WTC11 (cell line): ENCODE results near the gene SOX5. TPM values are rescaled to one million over a fixed set of nuclear protein-coding genes. Genes with fewer than 3 reads are reported as not detected.

ENCODE experiments used
- ATAC-seq: fragments of 200-7000 bp; cut with Tn5 transposase; 2 replicates; pipeline ENCODE4 v1.10.0; 2021; ENCODE audit warnings: mild to moderate bottlenecking, moderate library complexity
- CTCF ChIA-PET: fragments of 300-600 bp; sonication (Branson Sonifier 250); formaldehyde crosslinking; loops from one replicate; lab custom pipeline; 2021; ENCODE audit warnings: antibody characterized with exemption; lab: Charles Lee
- POLR2A ChIA-PET: fragments of 350-600 bp; sonication (Branson Sonifier 250); formaldehyde crosslinking; loops from one replicate; lab custom pipeline; 2021; ENCODE audit warnings: antibody characterized with exemption; lab: Charles Lee
- DNase-seq: peaks from one replicate; pipeline ENCODE4 v3.0.0; 2021; ENCODE audit warnings: low spot score
- H3K27ac Mint-ChIP-seq: 2 replicates; pipeline ENCODE4 v1.8.0; 2021; ENCODE audit warnings: mixed read lengths
- H3K27me3 Mint-ChIP-seq: 2 replicates; pipeline ENCODE4 v1.8.0; 2021; ENCODE audit warnings: low read depth, mild to moderate bottlenecking, moderate library complexity, mixed read lengths
- H3K36me3 Mint-ChIP-seq: 2 replicates; pipeline ENCODE4 v1.8.0; 2021; ENCODE audit warnings: mixed read lengths
- H3K4me1 Mint-ChIP-seq: 2 replicates; pipeline ENCODE4 v1.8.0; 2022; ENCODE audit warnings: mixed read lengths
- H3K4me3 Mint-ChIP-seq: 2 replicates; pipeline ENCODE4 v1.8.0; 2021; ENCODE audit warnings: mild to moderate bottlenecking, moderate library complexity, mixed read lengths
- H3K9me3 Mint-ChIP-seq: 2 replicates; pipeline ENCODE4 v1.8.0; 2021; ENCODE audit warnings: mixed read lengths
- AR ChIP-seq: fragments of 250-450 bp; sonication (Bioruptor Pico); IDR thresholded peaks from 2 replicates; pipeline ENCODE4 v1.9.0; 2021; ENCODE audit warnings: mild to moderate bottlenecking
- ARID4B ChIP-seq: sonication (generic); formaldehyde crosslinking; IDR thresholded peaks from 2 replicates; pipeline ENCODE4 v1.8.0; 2023; ENCODE audit warnings: missing genetic modification reagents, mild to moderate bottlenecking, borderline replicate concordance
- CREM ChIP-seq: sonication (generic); formaldehyde crosslinking; IDR thresholded peaks from 2 replicates; pipeline ENCODE4 v1.8.1; 2022; ENCODE audit warnings: mild to moderate bottlenecking, missing genetic modification reagents, moderate library complexity
- ELF4 ChIP-seq: sonication (generic); formaldehyde crosslinking; IDR thresholded peaks from 2 replicates; pipeline ENCODE4 v1.8.1; 2022; ENCODE audit warnings: low read depth, mild to moderate bottlenecking, moderate library complexity, missing genetic modification reagents
- ERG ChIP-seq: fragments of 250-450 bp; sonication (Bioruptor Pico); IDR thresholded peaks from 2 replicates; pipeline ENCODE4 v1.8.0; 2021; ENCODE audit warnings: mild to moderate bottlenecking
- FOXK1 ChIP-seq: sonication (generic); formaldehyde crosslinking; IDR thresholded peaks from 2 replicates; pipeline ENCODE4 v1.8.0; 2022; ENCODE audit warnings: mild to moderate bottlenecking, moderate library complexity, missing genetic modification reagents
- IRF1 ChIP-seq: sonication (generic); formaldehyde crosslinking; IDR thresholded peaks from 2 replicates; pipeline ENCODE4 v1.8.0; 2023; ENCODE audit warnings: missing genetic modification reagents
- MAX ChIP-seq: sonication (generic); formaldehyde crosslinking; IDR thresholded peaks from 2 replicates; pipeline ENCODE4 v1.8.0; 2022; ENCODE audit warnings: mild to moderate bottlenecking, missing genetic modification reagents
- NFYB ChIP-seq: sonication (generic); formaldehyde crosslinking; conservative IDR thresholded peaks from 2 replicates; pipeline ENCODE4 v1.8.0; 2022; ENCODE audit warnings: low read depth, missing genetic modification reagents
- NR1H2 ChIP-seq: sonication (generic); formaldehyde crosslinking; IDR thresholded peaks from 2 replicates; pipeline ENCODE4 v1.9.0; 2021; ENCODE audit warnings: mild to moderate bottlenecking, moderate library complexity, missing genetic modification reagents
- PREB ChIP-seq: sonication (generic); formaldehyde crosslinking; IDR thresholded peaks from 2 replicates; pipeline ENCODE4 v1.8.1; 2022; ENCODE audit warnings: mild to moderate bottlenecking, missing genetic modification reagents, moderate library complexity, borderline replicate concordance
- SMAD3 ChIP-seq: sonication (generic); formaldehyde crosslinking; IDR thresholded peaks from 2 replicates; pipeline ENCODE4 v1.8.0; 2022; ENCODE audit warnings: missing genetic modification reagents, mild to moderate bottlenecking, borderline replicate concordance
- SP1 ChIP-seq: sonication (generic); formaldehyde crosslinking; conservative IDR thresholded peaks from 2 replicates; pipeline ENCODE4 v1.8.1; 2022; ENCODE audit warnings: missing genetic modification reagents
- USF1 ChIP-seq: sonication (generic); formaldehyde crosslinking; IDR thresholded peaks from 2 replicates; pipeline ENCODE4 v1.8.0; 2022; ENCODE audit warnings: mild to moderate bottlenecking, missing genetic modification reagents
- USF2 ChIP-seq: sonication (generic); formaldehyde crosslinking; IDR thresholded peaks from 2 replicates; pipeline ENCODE4 v1.8.1; 2023; ENCODE audit warnings: mild to moderate bottlenecking, missing genetic modification reagents, moderate library complexity
- ZNF232 ChIP-seq: sonication (generic); formaldehyde crosslinking; IDR thresholded peaks from 2 replicates; pipeline ENCODE4 v1.8.0; 2022; ENCODE audit warnings: mild to moderate bottlenecking, missing genetic modification reagents
- ZNF396 ChIP-seq: fragments of 250-450 bp; sonication (Bioruptor Pico); IDR thresholded peaks from 2 replicates; pipeline ENCODE4 v1.8.0; 2021; ENCODE audit warnings: mild to moderate bottlenecking, moderate library complexity, borderline replicate concordance
- ZNF425 ChIP-seq: fragments of 250-450 bp; sonication (Bioruptor Pico); conservative IDR thresholded peaks from 2 replicates; pipeline ENCODE4 v1.9.0; 2021; ENCODE audit warnings: mild to moderate bottlenecking
- ZNF512 ChIP-seq: sonication (generic); formaldehyde crosslinking; IDR thresholded peaks from 2 replicates; pipeline ENCODE4 v1.8.1; 2022; ENCODE audit warnings: missing genetic modification reagents, borderline replicate concordance
- ZNF671 ChIP-seq: fragments of 250-450 bp; sonication (Bioruptor Pico); IDR thresholded peaks from 2 replicates; pipeline ENCODE4 v1.8.0; 2021; ENCODE audit warnings: mild to moderate bottlenecking
- total RNA-seq: library from RNA; stranded (reverse); gene quantifications from 3 replicates; pipeline ENCODE4 v1.2.3, GENCODE V29; 2021

SOX5 gene
- total RNA-seq, 1 experiment from 2014 or later, result 2.3 TPM

GRCh38 chr12:23803540-23803939, 145.9 kb downstream of the SOX5 start:
- DNase-seq (no peak), ATAC-seq (no peak)
- POLR2A ChIA-PET, result no interaction called here
- Mint-ChIP-seq H3K4me3 (no peak overlapping the region), H3K4me1 (peaks cover 2% of the 10 kb centered on the region; the same call in 1 of the 2 replicates), H3K9me3 (no peaks in the 10 kb centered on the region), H3K27me3 (no peaks in the 10 kb centered on the region), H3K36me3 (no peaks in the 10 kb centered on the region), H3K27ac (no peak overlapping the region)
- CTCF ChIA-PET, result no interaction called here
- TF ChIP-seq ARID4B (CRISPR knock-in tag) (no peak), ELF4 (no peak), NR1H2 (no peak), FOXK1 (CRISPR knock-in tag) (no peak), CREM (no peak), ZNF671 (CRISPR knock-in tag) (no peak), ZNF396 (no peak), SMAD3 (no peak), ZNF425 (no peak), ZNF232 (CRISPR knock-in tag) (no peak), ZNF512 (CRISPR knock-in tag) (no peak), USF2 (no peak)
- TF ChIP-seq, all 79 proteins: peak for 0

- H3K9me3 Mint-ChIP-seq, result no peaks in the 10 kb centered on the region
- H3K4me3 Mint-ChIP-seq, result no peak overlapping the region
- DNase-seq (no peak), ATAC-seq (no peak)
- H3K4me1 Mint-ChIP-seq, result no peaks in the 10 kb centered on the region; the same call in 1 of the 2 replicates
- no peaks in the 10 kb centered on the region for H3K36me3 Mint-ChIP-seq
- H3K27ac Mint-ChIP-seq, result no peak overlapping the region
- no peaks in the 10 kb centered on the region for H3K27me3 Mint-ChIP-seq
- ChIA-PET POLR2A (no interaction called here), CTCF (no interaction called here)
- no peak for TF ChIP-seq IRF1 (CRISPR knock-in tag)
- no peak for TF ChIP-seq MAX (CRISPR knock-in tag)
- no peak for TF ChIP-seq PREB (CRISPR knock-in tag)
- TF ChIP-seq AR (CRISPR knock-in tag), result no peak
- no peak for TF ChIP-seq ERG (CRISPR knock-in tag)
- TF ChIP-seq USF1 (CRISPR knock-in tag), result no peak
- TF ChIP-seq ELF4, result no peak
- no peak for TF ChIP-seq SP1 (CRISPR knock-in tag)
- TF ChIP-seq NFYB (CRISPR knock-in tag), result no peak
These were observed 154.0 kb downstream of the SOX5 start for GRCh38 chr12:23795494-23795893.
